ENCODE measurements around the gene TMTC2.

TMTC2 gene

DNA sequence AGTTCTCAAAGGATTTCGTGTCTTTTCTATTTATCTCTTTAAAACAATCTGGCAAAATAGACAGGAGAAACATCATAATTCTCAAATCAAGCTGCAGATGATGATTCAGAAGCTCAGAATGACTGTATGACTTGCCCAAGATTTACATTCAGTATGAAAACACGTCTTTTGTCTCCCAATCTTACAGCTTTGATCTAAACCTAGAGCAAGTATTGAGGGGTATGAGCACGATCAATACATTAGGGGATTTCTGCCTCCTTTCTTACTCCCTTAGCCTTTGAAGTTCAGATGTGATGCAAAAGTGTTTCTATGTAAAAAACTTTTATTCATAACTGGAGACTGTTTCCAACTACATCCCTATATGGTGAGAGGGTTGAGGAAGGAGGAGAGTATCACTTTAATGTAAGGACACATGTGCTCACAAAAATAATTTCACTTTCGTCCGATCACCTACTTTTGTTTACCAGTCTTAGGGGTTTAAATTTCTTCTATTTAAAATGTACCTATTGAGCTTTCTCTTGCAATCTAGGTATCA, 454.8 kb downstream of the TMTC2 start:
- no peak for DNase-seq (ENCODE audit: low read depth)

DNA sequence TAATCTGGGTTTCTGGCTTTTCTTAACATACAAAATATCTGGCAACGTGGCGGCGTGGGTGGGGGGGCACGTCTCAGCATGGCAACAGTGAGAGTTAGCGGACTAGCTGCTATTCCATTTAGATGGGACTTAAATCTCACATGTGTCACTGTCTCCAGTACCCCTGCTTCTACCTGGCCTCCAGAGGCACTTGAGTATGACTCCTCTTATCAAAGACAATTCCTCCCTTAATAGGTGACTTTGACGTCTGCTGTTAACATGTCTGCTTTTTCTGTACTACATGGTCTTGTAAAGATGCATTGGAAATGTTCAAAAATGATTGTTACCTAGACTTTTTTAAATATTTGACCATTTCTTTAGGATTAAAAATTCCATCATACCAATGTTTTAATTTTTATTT, 456.2 kb downstream of the TMTC2 start:
- no peak for DNase-seq (ENCODE audit: low read depth)

DNA sequence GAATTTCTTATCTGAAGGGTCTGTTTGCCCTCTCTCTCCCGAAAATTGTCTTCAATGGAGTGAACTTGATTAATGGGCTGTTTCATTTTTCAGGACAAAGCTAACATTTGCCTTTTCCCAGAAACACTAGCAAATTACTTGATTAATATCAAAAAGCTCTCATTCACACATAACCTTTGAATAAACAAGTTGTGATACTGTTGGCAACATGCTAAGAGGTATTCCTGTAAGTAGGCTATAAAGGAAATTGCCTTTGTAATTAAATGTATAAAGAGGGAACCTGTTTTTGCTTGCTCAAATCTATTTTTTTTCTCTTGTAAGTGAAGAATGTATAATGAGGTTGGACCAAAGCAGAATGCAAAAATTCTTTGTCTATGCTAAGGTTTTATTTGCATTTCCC, 457.2 kb downstream of the TMTC2 start:
- no peak for DNase-seq (ENCODE audit: low read depth)

DNA sequence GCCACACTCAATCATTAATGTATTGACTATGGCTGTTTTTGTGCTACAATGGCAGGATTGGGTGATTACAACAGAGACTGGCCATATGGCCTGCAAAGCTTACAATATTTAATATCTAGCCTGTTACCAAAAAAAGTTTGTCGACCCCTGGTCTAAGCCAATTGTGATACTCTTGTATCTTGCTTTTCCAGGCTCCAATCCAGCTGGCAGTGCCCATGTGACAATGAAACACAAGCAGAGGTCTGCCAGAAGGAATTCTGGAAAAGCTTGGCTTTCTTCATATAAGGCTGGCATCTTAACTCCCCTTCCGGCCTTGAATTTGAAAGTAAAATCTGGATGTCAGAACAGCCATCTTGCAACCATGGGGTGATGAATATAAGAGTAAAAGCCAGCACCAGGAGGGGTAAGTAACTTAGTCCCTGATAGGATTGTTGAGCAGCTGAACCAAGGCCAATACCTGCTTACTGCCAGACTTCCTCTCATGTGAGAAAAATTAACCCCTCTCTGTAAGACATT, 458.7 kb downstream of the TMTC2 start:
- no peak for DNase-seq (ENCODE audit: low read depth)

DNA sequence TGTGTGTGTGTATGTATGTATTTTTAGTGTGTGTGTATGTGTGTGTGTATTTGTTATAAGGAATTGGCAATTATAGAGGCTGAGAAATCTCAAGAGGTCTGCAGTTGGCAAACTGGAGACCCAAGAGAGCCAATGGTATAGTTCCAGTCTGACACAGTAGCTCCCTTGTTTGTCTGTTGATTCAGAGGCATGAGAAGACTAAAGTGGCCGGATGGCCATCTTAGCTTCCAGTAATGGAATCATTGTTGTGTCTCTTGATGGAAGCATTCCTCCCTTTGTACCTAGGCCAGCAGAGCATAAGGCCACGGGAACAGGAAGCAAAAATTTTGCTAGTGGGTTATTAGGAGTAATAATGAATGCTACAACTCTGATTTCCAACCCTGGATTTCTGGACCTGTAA, 460.6 kb downstream of the TMTC2 start:
- no peak for DNase-seq (ENCODE audit: low read depth)

GRCh38 chr12:83149987-83150386, 463.3 kb downstream of the TMTC2 start:
- no peak for DNase-seq (ENCODE audit: low read depth)

DNA sequence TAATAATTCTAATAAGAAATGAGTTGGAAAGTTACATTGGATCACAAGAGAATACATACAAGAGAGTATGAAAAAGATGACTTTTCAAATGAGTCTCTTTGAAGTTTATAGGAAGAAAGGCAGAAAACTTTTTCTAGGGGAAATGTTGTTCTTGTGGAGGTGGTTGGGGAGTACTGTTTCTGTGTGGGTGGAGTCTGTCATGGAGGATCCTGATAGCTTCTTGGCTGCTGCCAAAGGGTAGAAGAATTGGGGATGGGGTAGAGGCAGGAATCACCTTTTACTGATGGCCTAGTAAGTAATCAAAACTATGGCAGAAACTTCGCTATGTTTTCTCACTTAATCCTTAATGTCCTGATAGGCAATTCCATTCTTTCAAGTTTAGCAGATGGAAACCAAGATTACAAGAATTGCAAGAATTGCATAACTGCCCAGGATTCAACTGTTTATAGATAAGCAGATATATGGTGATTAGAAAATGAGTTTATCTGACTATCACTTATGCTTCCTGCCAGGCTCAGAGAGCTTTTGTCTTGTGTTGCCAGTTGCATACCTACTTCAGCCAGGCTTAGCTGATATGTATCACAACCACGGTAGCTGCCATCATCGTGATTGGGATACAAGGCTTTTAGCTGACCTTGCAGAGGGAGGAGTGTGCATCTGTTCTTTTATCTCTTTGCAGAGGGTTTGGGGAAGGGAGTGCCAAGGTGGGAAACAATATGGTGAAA, 463.9 kb downstream of the TMTC2 start:
- DNase-seq (ENCODE audit: low read depth) = no peak

DNA sequence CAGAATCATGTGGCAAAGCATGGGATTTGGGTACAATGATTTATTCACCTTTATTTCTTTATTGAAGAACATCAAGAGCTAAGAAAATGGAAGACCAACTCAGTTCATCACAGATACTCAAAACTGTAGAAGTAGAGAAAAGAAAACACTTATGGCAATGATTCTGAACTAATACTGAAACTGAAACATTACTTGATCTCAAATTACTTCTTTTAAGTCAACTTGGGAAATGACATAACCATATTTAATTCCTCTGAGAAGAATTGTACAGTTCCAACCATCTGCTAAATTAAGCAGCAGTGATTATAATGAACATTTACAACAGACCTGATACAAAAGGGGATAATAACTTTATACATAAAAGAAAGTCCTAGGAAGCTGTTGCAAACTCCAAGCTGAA, 466.5 kb downstream of the TMTC2 start:
- DNase-seq (ENCODE audit: low read depth) = no peak

DNA sequence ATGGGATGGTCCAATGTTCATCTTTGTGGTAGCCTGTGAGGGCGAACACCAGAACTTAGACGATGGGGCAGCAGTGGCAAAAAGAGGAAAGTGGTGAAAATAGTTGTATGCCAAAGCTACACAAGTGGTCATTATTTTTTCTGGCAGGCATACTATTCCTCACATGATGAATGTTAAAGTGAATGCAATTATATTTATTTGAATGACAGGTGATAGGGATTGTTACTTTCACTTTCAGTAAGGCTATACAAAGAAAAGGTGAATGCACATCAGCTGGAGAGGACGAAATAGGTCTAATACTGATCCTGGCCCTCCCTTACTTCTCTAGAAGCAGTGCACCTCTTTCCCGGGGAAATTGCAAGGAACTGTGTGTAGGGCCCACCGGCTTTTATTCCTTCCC, 470.1 kb downstream of the TMTC2 start:
- DNase-seq (ENCODE audit: low read depth) = no peak

DNA sequence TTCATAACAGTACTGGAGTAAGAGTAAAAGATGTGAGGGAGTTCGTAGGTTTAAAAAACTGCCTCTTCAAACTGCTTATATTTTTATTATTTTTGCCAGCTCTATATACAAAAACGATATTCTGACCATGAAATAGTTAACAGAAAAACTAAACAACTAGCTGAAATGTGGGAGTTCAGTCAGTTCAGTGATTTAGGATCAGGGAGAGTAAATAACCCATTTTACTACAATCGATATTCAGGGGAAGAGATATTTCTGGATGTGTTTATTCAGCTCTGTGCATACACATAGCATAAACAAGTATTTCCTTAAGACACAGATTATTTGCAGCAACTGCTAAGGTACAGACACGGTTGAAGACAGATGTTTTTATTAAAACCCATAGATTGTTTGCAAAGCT, 470.9 kb downstream of the TMTC2 start:
- no peak for DNase-seq (ENCODE audit: low read depth)

DNA sequence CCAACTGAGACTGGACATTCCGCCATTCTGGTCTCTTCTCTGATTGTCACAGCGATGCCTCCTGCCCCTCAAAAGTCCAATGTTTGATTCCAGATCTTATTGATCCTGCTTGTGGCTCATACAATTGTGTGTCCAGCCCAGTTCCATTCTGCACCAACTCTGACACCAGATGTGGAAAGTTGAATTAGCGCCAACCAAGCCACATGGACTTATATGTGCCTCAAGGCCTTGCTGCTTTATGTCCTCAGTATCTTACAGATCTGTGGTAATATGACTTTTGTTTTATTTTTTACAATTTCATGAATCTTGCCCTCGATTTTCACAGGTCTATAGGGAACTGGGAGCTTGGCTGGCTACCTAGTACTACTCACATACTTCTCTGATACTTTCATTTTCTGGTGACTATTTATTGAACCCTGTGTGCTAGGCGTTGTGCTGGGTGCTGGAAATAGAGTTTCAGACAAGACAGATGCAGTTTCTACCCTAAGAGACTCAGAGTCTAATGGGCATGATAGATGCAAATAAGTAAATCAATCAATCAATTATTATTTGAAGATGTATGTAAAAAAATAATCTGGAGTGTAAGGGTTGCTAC, 472.0 kb downstream of the TMTC2 start:
- DNase-seq (ENCODE audit: low read depth) = no peak

DNA sequence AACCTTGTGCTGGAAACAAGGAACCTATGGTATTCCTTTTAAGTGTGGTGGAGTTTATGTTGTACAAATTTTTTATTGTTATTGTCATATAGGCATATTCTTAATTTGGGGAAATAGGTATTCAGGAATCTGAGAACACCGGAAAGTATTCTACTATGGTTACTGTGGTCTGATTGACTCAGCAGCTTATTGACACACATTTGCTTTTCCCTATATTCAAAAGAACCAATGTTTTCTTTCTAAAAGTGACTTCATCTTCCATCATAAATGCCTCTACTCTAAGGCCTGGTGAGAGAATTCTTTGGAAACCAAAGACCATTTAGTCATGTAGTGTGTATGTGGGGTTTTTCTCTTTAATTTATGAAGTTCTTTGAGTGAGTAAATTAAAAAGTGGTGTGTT, 474.8 kb downstream of the TMTC2 start:
- DNase-seq (ENCODE audit: low read depth) = no peak

- DNase-seq (ENCODE audit: low read depth) = no peak
Observed at GRCh38 chr12:83168751-83169150, 482.0 kb downstream of the TMTC2 start.

- DNase-seq (ENCODE audit: low read depth) = no peak
Observed at GRCh38 chr12:83172441-83172840, 485.7 kb downstream of the TMTC2 start.

- DNase-seq (ENCODE audit: low read depth) = no peak
Observed at GRCh38 chr12:83172866-83173649, 486.4 kb downstream of the TMTC2 start.

- no peak for DNase-seq (ENCODE audit: low read depth)
Observed at GRCh38 chr12:83179999-83180398, 493.3 kb downstream of the TMTC2 start.

GRCh38 chr12:83181074-83181473, 494.4 kb downstream of the TMTC2 start:
- no peak for DNase-seq (ENCODE audit: low read depth)

DNA sequence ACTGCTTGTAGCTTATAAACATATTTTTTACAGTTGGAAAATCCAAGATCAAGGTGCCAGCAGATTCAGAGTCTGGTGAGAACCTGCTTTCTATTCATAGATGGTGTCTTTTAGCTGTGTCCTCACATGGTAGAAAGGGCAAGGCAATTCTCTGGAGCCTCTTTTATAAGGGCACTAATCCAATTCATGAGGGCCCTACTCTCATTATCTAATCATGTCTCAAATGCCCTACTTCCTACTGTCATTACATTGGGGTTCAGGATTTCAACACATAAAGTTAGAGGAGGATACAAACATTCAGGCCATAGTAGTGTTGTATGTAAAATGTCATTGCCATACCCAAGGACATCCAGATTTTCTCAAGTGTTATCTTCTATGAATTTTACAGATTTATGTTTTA, 496.4 kb downstream of the TMTC2 start:
- no peak for DNase-seq (ENCODE audit: low read depth)

Data from stimulated activated CD4-positive, alpha-beta T cell treated with anti-CD3 and anti-CD28 coated beads, Interleukin-2, amount 100 ng/mL, for 4 hours (primary cell).